A673 (cell line): ENCODE results near the gene CEACAM6. TPM values are rescaled to one million over a fixed set of nuclear protein-coding genes. Genes with fewer than 3 reads are reported as not detected.
A peak's percentile ranks its signal among the peaks of the same experiment; 100 is the strongest.

Experiments
- BruUV-seq: library from RNA; stranded (reverse); fragments of 400-500 nt; replicated peaks from 2 replicates; lab custom pipeline; 2021; lab: Mats Ljungman, UMichigan
- CTCF ChIA-PET: fragments of 300-600 bp; sonication (Branson Sonifier 250); formaldehyde crosslinking; loops from one replicate; lab custom pipeline; 2022; ENCODE audit warnings: antibody characterized with exemption; lab: Charles Lee
- POLR2A ChIA-PET: fragments of 300-600 bp; sonication (Branson Sonifier 250); formaldehyde crosslinking; loops from one replicate; lab custom pipeline; 2022; ENCODE audit warnings: antibody characterized with exemption; ENCODE audit not compliant: low non-redundant PET; lab: Charles Lee
- DNase-seq: peaks from one replicate; pipeline ENCODE4 v3.0.0-alpha.2; 2015; ENCODE audit warnings: low spot score
- H3K27ac ChIP-seq: fragments of 200-600 bp; sonication (generic); 2 replicates; pipeline ENCODE4 v1.5.1; 2016; ENCODE audit warnings: mixed run types, low read depth, mild to moderate bottlenecking, mixed read lengths, antibody characterized with exemption, low read length; ENCODE audit not compliant: poor library complexity, severe bottlenecking
- H3K27me3 ChIP-seq: fragments of 200-600 bp; sonication (generic); replicated peaks from 2 replicates; pipeline ENCODE4 v1.6.1; 2017; ENCODE audit warnings: mixed run types, low read depth, mild to moderate bottlenecking, mixed read lengths, antibody characterized with exemption, low read length; ENCODE audit not compliant: insufficient read depth, poor library complexity
- H3K36me3 ChIP-seq: fragments of 200-600 bp; sonication (generic); 2 replicates; pipeline ENCODE4 v1.6.1; 2016; ENCODE audit warnings: mixed run types, mild to moderate bottlenecking, mixed read lengths, antibody characterized with exemption, low read length; ENCODE audit not compliant: insufficient read depth, poor library complexity, severe bottlenecking
- H3K4me1 ChIP-seq: fragments of 200-600 bp; sonication (generic); 2 replicates; pipeline ENCODE4 v1.6.1; 2017; ENCODE audit warnings: mixed run types, mild to moderate bottlenecking, mixed read lengths, antibody characterized with exemption, low read length; ENCODE audit not compliant: insufficient read depth, poor library complexity, severe bottlenecking
- H3K4me3 ChIP-seq: fragments of 200-600 bp; sonication (generic); 2 replicates; pipeline ENCODE4 v1.5.1; 2016; ENCODE audit warnings: low read depth, mixed run types, mild to moderate bottlenecking, mixed read lengths, low read length; ENCODE audit not compliant: poor library complexity, severe bottlenecking
- H3K9me3 ChIP-seq: fragments of 200-600 bp; sonication (generic); 2 replicates; pipeline ENCODE4 v1.6.1; 2016; ENCODE audit warnings: mixed run types, low read depth, mild to moderate bottlenecking, mixed read lengths, antibody characterized with exemption, low read length; ENCODE audit not compliant: poor library complexity, severe bottlenecking
- EZH2 ChIP-seq: fragments of 200-600 bp; sonication (generic); IDR thresholded peaks from 2 replicates; pipeline ENCODE4 v1.6.1; 2017; ENCODE audit warnings: borderline replicate concordance, low read depth, mild to moderate bottlenecking, mixed read lengths, antibody characterized with exemption, low read length; ENCODE audit not compliant: poor library complexity, severe bottlenecking
- intact Hi-C: fragments of 100-400 bp; cut with micrococcal nuclease; formaldehyde crosslinking; loops from one replicate; pipeline ENCODE4 v1.10.0; 2022; ENCODE audit not compliant: unreplicated experiment
- total RNA-seq: library from RNA; stranded (reverse); gene quantifications from 2 replicates; pipeline ENCODE4 v1.2.3, GENCODE V29; 2021
- TF ChIP-seq, protein P1 (sequence below): fragments of 300-800, 200-600 bp; sonication (generic); conservative IDR thresholded peaks from 2 replicates; pipeline ENCODE4 v1.5.1; 2017; ENCODE audit warnings: low read depth, mild to moderate bottlenecking, antibody characterized with exemption, low read length, moderate library complexity, mixed read lengths

The CEACAM6 gene
- total RNA-seq, 1 experiment from 2014 or later = 2.4 TPM

- H3K9me3 ChIP-seq = no peaks in the 10 kb centered on the region
- H3K4me3 ChIP-seq = no peak overlapping the region
- CTCF ChIA-PET = interaction anchor here (0.6 to 3.5 kb wide), 3 partner anchors 8 to 103 kb away, joined by 5 to 21 read pairs (median 6); no protein-coding TSS in a partner anchor
- no peaks in the 10 kb centered on the region for H3K36me3 ChIP-seq
- H3K27me3 ChIP-seq = no peaks in the 10 kb centered on the region
- H3K4me1 ChIP-seq = peaks cover 62% of the 10 kb centered on the region
- intact Hi-C loops = loop anchor here (2.0 to 10.0 kb wide), 5 partner anchors 103 to 1603 kb away; partner anchors contain the start of genes BCKDHA and EXOSC5
- DNase-seq = peak; percentile 95
- BruUV-seq = no TSS peak
- peak overlapping the region; percentile 96 for H3K27ac ChIP-seq
- POLR2A ChIA-PET = interaction anchor here (0.6 kb wide), 1 partner anchor 9 kb away, joined by 6 read pairs; no protein-coding TSS in a partner anchor
- TF ChIP-seq, protein P1, sequence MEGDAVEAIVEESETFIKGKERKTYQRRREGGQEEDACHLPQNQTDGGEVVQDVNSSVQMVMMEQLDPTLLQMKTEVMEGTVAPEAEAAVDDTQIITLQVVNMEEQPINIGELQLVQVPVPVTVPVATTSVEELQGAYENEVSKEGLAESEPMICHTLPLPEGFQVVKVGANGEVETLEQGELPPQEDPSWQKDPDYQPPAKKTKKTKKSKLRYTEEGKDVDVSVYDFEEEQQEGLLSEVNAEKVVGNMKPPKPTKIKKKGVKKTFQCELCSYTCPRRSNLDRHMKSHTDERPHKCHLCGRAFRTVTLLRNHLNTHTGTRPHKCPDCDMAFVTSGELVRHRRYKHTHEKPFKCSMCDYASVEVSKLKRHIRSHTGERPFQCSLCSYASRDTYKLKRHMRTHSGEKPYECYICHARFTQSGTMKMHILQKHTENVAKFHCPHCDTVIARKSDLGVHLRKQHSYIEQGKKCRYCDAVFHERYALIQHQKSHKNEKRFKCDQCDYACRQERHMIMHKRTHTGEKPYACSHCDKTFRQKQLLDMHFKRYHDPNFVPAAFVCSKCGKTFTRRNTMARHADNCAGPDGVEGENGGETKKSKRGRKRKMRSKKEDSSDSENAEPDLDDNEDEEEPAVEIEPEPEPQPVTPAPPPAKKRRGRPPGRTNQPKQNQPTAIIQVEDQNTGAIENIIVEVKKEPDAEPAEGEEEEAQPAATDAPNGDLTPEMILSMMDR = no peak
- no peak for TF ChIP-seq EZH2
Measured at GRCh38 chr19:41744850-41745249, 10.5 kb upstream of the CEACAM6 start.

DNA sequence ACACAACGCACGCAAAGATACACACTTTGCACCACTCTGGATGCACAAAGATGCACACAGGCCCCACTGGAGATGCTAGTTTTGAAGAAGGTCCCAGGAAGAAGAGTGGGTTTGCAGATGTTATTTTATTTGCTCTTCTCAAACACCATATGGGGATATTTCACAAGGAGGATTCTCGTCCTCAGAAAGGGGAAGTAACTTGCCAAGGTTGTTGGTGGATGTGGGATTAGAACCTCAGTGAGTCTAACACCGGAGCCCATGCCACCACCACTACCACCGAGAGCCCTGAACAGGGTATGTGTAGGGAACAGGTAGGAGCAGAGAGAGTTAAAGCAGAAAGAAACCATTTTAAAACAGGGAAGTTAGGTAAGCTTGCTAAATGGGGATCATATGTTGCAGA, 9.6 kb upstream of the CEACAM6 start:
- intact Hi-C loops = loop anchor here (1.0 to 10.0 kb wide), 7 partner anchors 38 to 1603 kb away; partner anchors contain the start of genes BCKDHA and EXOSC5
- no peak for TF ChIP-seq EZH2
- Histone ChIP-seq H3K9me3 (no peaks in the 10 kb centered on the region), H3K36me3 (no peaks in the 10 kb centered on the region), H3K27me3 (no peaks in the 10 kb centered on the region), H3K4me3 (no peak overlapping the region), H3K27ac (peak overlapping the region; percentile 96), H3K4me1 (peaks cover 62% of the 10 kb centered on the region)
- CTCF ChIA-PET = interaction anchor here (1.0 to 3.5 kb wide), 5 partner anchors 18 to 175 kb away, joined by 3 to 21 read pairs (median 5); no protein-coding TSS in a partner anchor
- no peak for DNase-seq
- BruUV-seq = TSS peak; percentile 77
- POLR2A ChIA-PET = interaction anchor here (0.6 kb wide), 1 partner anchor 173 kb away, joined by 3 read pairs; no protein-coding TSS in a partner anchor

DNA sequence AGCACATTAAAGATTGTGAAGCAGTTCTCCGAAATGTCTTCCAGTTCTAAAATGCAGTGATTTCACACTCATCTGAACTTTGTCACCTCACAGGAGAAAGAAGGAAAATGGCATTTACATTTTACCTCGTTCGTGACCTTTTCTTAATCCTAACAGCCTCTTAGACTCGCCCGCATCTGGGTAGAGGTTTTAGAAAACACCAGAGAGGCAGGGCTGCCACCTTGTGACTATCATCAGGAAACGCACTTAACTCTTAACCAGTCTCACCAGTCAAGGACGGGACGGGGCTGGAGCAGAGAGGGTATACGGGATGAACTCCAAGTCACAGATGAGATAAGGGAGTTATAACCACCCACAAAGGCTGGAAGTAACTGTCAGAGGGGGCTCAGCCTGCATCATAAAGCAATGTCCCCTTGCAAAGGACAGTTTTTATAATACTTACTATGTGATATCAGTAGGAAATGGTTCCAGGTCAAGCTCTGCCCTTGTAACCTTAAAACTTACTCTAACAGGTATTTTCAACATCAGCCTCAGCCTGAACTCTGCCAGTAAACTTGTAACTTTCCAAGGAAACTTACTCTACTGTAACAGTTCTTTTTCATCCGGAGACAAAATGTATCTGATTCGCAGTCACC, 8.6 kb upstream of the CEACAM6 start:
- Histone ChIP-seq H3K9me3 (no peaks in the 10 kb centered on the region), H3K4me1 (peaks cover 62% of the 10 kb centered on the region), H3K27ac (peak overlapping the region; percentile 96), H3K36me3 (no peaks in the 10 kb centered on the region), H3K4me3 (no peak overlapping the region), H3K27me3 (no peaks in the 10 kb centered on the region)
- peak; percentile 94 for DNase-seq
- TF ChIP-seq, protein P1 = peak; percentile 87
- no peak for TF ChIP-seq EZH2
- no TSS peak for BruUV-seq
- intact Hi-C loops = loop anchor here (1.0 to 10.0 kb wide), 6 partner anchors 39 to 1604 kb away; partner anchors contain the start of genes BCKDHA and EXOSC5
- ChIA-PET CTCF (interaction anchor here (1.0 to 3.5 kb wide), 6 partner anchors 19 to 176 kb away, joined by 3 to 21 read pairs (median 6); no protein-coding TSS in a partner anchor), POLR2A (no interaction called here)
